Type B pancreatic cell (in vitro differentiated cells): ENCODE results near the gene LNP1. TPM values are rescaled to one million over a fixed set of nuclear protein-coding genes. Genes with fewer than 3 reads are reported as not detected.

Experiments used
- DNase-seq: peaks from one replicate; pipeline ENCODE4 v3.0.0; 2021; ENCODE audit warnings: mixed read lengths; ENCODE audit not compliant: unreplicated experiment; ENCODE audit errors: extremely low spot score
- H3K27ac Mint-ChIP-seq: 2 replicates; pipeline ENCODE4 v1.8.0; 2021; ENCODE audit warnings: mild to moderate bottlenecking, mixed read lengths
- H3K27me3 Mint-ChIP-seq: 2 replicates; pipeline ENCODE4 v1.8.0; 2021; ENCODE audit warnings: mixed read lengths
- H3K36me3 Mint-ChIP-seq: 2 replicates; pipeline ENCODE4 v1.8.0; 2021; ENCODE audit warnings: mixed read lengths
- H3K4me1 Mint-ChIP-seq: one replicate; pipeline ENCODE4 v1.8.0; 2021; ENCODE audit warnings: mixed read lengths; ENCODE audit not compliant: unreplicated experiment
- H3K4me3 Mint-ChIP-seq: 2 replicates; pipeline ENCODE4 v1.8.0; 2021; ENCODE audit warnings: mild to moderate bottlenecking, mixed read lengths
- H3K9me3 Mint-ChIP-seq: 2 replicates; pipeline ENCODE4 v1.8.0; 2021; ENCODE audit warnings: mixed read lengths
- total RNA-seq: library from RNA; stranded (reverse); gene quantifications from 2 replicates; pipeline ENCODE4 v1.2.1, GENCODE V29; 2021; ENCODE audit warnings: low replicate concordance
- TF ChIP-seq, protein P1 (sequence below): fragments of 200-600 bp; sonication (generic); conservative IDR thresholded peaks from 2 replicates; pipeline ENCODE4 v1.5.0; 2021; ENCODE audit warnings: antibody characterized with exemption, mild to moderate bottlenecking

The LNP1 gene
- total RNA-seq, 1 donor from 2014 or later: 6.2 TPM

DNA sequence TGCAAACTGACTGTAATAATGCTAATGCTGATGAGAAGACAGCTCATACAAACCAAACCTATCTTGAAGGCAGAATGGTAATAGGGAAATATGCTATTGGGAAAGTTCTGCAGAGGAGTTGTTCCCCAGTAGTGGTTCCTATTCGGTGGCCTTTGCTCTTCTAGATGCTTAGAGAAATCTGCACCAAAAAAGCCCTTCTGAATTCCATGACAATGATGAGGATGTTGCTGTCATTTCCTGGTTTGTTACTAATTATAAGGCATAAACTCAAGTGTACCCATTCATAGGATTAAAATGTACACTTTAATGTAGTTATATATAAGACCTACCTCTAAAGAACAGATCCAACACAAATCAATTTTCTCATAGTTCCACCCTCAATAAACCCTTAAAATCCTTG is 30.6 kb upstream of the LNP1 start:
- DNase-seq: no peak
- Mint-ChIP-seq H3K36me3 (peaks cover 26% of the 10 kb centered on the region), H3K27ac (no peak overlapping the region), H3K9me3 (no peaks in the 10 kb centered on the region), H3K4me1 (no peaks in the 10 kb centered on the region), H3K4me3 (no peak overlapping the region), H3K27me3 (no peaks in the 10 kb centered on the region)
- TF ChIP-seq, protein P1, sequence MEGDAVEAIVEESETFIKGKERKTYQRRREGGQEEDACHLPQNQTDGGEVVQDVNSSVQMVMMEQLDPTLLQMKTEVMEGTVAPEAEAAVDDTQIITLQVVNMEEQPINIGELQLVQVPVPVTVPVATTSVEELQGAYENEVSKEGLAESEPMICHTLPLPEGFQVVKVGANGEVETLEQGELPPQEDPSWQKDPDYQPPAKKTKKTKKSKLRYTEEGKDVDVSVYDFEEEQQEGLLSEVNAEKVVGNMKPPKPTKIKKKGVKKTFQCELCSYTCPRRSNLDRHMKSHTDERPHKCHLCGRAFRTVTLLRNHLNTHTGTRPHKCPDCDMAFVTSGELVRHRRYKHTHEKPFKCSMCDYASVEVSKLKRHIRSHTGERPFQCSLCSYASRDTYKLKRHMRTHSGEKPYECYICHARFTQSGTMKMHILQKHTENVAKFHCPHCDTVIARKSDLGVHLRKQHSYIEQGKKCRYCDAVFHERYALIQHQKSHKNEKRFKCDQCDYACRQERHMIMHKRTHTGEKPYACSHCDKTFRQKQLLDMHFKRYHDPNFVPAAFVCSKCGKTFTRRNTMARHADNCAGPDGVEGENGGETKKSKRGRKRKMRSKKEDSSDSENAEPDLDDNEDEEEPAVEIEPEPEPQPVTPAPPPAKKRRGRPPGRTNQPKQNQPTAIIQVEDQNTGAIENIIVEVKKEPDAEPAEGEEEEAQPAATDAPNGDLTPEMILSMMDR: no peak

DNA sequence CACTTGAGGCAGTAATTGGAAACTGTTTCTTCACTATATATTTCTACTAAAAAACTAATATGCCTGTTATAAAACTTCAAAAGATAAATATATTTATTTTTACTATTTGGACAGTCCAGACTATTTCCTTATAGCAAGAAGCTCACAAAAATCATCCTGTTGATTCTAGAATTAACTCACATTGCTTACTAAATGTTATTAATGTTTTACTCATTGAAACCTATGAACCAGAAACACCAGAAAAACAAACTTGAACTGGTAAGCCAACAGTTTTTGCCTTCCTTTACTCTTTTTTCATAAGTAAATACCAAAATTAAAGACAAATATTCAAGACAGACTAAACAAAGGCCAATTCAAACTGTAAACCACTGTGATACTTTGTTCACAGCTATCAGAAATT is 26.8 kb upstream of the LNP1 start:
- Mint-ChIP-seq H3K36me3 (peaks cover 27% of the 10 kb centered on the region), H3K4me3 (no peak overlapping the region), H3K9me3 (no peaks in the 10 kb centered on the region), H3K4me1 (no peaks in the 10 kb centered on the region), H3K27ac (no peak overlapping the region), H3K27me3 (no peaks in the 10 kb centered on the region)
- TF ChIP-seq, protein P1: no peak
- no peak for DNase-seq

DNA sequence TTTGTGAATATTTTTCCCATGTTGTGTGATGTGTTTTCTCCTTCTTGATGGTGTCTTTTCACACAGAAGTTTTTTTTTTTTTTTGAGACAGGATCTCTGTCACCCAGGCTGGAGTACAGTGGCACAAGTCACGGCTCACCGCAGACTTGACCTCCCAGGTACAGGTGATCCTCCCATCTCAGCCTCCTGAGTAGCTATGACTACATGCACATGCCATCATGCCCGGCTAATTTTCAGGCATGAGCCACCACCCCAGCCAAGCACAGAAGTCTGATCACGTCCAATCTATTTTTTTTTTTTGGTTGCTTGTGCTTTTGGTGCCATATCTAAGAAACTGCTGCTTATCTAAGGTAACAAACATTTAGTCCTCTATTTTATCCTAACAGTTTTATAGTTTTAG is 25.0 kb upstream of the LNP1 start:
- Mint-ChIP-seq H3K9me3 (no peaks in the 10 kb centered on the region), H3K27ac (no peak overlapping the region), H3K4me3 (no peak overlapping the region), H3K27me3 (no peaks in the 10 kb centered on the region), H3K4me1 (no peaks in the 10 kb centered on the region), H3K36me3 (peaks cover 34% of the 10 kb centered on the region)
- TF ChIP-seq, protein P1: no peak
- no peak for DNase-seq

DNA sequence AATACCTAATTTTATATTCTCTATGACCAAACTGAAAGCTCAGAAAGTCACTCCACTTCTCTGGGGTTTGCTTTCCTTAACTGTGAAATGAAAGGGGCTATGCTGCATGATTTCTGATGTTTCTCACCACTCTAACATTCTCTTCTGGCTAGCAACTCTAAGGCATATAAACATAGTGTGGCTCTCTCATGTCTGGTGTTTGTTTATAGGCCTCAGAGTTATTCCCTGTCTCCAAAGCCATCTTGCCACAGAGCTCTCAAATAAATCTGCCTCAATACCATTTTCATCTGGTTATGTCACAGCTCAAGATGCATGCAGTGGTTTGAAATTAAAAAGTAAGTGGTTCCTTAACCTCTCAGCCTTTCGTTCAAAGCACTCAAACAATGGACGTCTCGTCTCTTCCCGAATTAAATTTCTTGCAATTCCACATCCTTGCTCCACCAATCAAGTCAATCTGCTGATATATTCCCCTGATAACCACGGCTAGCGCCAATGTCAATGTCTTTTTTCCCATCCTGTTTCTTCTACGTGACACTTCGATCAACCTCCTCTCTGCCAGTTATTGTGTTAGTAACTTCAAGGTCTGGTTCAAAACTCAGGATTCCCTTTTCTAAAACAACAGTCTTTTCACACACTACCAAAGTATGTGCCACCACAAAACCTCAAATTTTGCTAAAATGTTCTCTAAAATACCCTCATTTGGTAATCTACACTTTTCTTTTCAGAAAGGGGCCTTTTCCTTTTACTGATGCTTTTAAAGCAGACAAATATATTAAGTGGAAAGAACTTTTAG is 16.4 kb upstream of the LNP1 start:
- no peak for DNase-seq
- H3K27me3 Mint-ChIP-seq: no peaks in the 10 kb centered on the region
- no peak overlapping the region for H3K27ac Mint-ChIP-seq
- peaks cover 23% of the 10 kb centered on the region for H3K36me3 Mint-ChIP-seq
- H3K9me3 Mint-ChIP-seq: no peaks in the 10 kb centered on the region
- TF ChIP-seq, protein P1: no peak
- no peak overlapping the region for H3K4me3 Mint-ChIP-seq
- peaks cover 5% of the 10 kb centered on the region for H3K4me1 Mint-ChIP-seq

DNA sequence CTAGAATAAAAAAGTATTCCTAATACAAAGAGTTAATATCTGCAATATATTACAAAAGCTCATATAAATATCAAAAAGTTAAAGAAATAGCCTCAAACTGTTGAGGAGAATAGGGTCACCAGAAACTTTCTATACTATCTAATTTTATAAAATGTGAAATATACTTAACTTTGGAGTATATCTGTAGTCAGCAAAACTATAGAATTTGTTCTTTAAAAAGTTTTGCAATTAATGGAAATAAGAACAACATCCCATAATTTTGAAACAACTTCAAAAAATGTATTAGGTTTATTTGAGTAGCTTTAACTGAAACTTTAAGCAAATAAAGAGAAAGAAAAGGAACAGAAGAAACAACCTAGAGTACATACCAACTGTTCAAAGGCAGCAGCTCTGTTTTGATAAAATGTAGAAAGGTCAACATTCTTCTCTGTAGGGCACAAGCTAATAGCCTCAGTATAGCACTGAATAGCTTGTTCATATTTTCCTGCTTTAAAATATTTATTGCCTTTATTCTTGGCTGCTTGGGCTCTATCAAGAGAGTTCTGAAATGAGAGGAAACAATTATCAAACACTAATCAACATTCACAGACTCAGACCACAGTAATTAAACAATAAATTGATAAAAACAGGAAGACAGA is 14.8 kb upstream of the LNP1 start:
- H3K36me3 Mint-ChIP-seq: peaks cover 14% of the 10 kb centered on the region
- DNase-seq: no peak
- H3K4me1 Mint-ChIP-seq: peaks cover 5% of the 10 kb centered on the region
- H3K4me3 Mint-ChIP-seq: no peak overlapping the region
- H3K9me3 Mint-ChIP-seq: no peaks in the 10 kb centered on the region
- H3K27me3 Mint-ChIP-seq: no peaks in the 10 kb centered on the region
- peak overlapping the region; percentile 63 for H3K27ac Mint-ChIP-seq
- TF ChIP-seq, protein P1: no peak
